Right atrium auricular region (tissue), 2 donors: ENCODE results near the gene IGSF9B. TPM values are rescaled to one million over a fixed set of nuclear protein-coding genes. Genes with fewer than 3 reads are reported as not detected.
A peak's percentile ranks its signal among the peaks of the same experiment; 100 is the strongest.

Experiments
- DNase-seq: peaks from one replicate; pipeline ENCODE4 v3.0.0-alpha.2; 2019; ENCODE audit warnings: low spot score
- H3K27ac ChIP-seq, 2 donors: fragments of 200-600 bp; sonication (generic); 1 replicate in 1 of 2; 2 replicates in 1 of 2; pipeline ENCODE4 v1.5.1; 2016 to 2019
- H3K27me3 ChIP-seq, 2 donors: fragments of 200-600 bp; sonication (generic); one replicate each; pipeline versions ENCODE4 v1.5.1 to v1.6.0; 2017 to 2019
- H3K36me3 ChIP-seq: fragments of 200-600 bp; sonication (generic); one replicate; pipeline ENCODE4 v1.5.1; 2016
- H3K4me1 ChIP-seq, 2 donors: fragments of 200-600 bp; sonication (generic); one replicate each; pipeline versions ENCODE4 v1.5.1 to v1.6.0; 2017 to 2019
- H3K4me3 ChIP-seq, 2 donors: fragments of 200-600 bp; sonication (generic); 1 replicate in 1 of 2; 2 replicates in 1 of 2; pipeline ENCODE4 v1.5.1; 2017 to 2019; ENCODE audit warnings: mild to moderate bottlenecking in 1 of 2, moderate library complexity in 1 of 2
- H3K9me3 ChIP-seq, 2 donors: fragments of 200-600 bp; sonication (generic); one replicate each; pipeline ENCODE4 v1.5.1; 2019
- CTCF ChIP-seq, 2 donors: fragments of 200-600 bp; sonication (generic); IDR thresholded peaks; one replicate each; pipeline ENCODE4 v1.5.1; 2019; ENCODE audit warnings: antibody characterized with exemption in 2 of 2
- total RNA-seq, 2 donors: library from RNA; depleted of rRNA; stranded (reverse); fragments of >200 nt; gene quantifications; one replicate each; pipeline ENCODE4 v1.1.0, GENCODE V29; 2016

The IGSF9B gene
- total RNA-seq, 2 donors from 2014 or later, result 17.2 to 32.1 TPM

- peaks cover 0 to 13% of the 10 kb centered on the region in 2 donors for H3K4me1 ChIP-seq
- DNase-seq, result no peak
- no peak overlapping the region for H3K4me3 ChIP-seq
- H3K27ac ChIP-seq, result no peak overlapping the region
- H3K9me3 ChIP-seq, result no peaks in the 10 kb centered on the region
- no peaks in the 10 kb centered on the region for H3K27me3 ChIP-seq
- no peak for TF ChIP-seq CTCF (IDR thresholded peaks at IDR 0.05)
- no peaks in the 10 kb centered on the region for H3K36me3 ChIP-seq
Measured at GRCh38 chr11:134001596-134001995, 44.8 kb upstream of the IGSF9B start.

GRCh38 chr11:134001088-134001487 lies 44.3 kb upstream of the IGSF9B start:
- Histone ChIP-seq H3K27me3 (no peaks in the 10 kb centered on the region), H3K9me3 (no peaks in the 10 kb centered on the region), H3K27ac (no peak overlapping the region), H3K4me3 (no peak overlapping the region), H3K36me3 (no peaks in the 10 kb centered on the region), H3K4me1 (peaks cover 0 to 13% of the 10 kb centered on the region in 2 donors)
- no peak for DNase-seq
- TF ChIP-seq CTCF (IDR thresholded peaks at IDR 0.05), result no peak

GRCh38 chr11:133999355-133999754 lies 42.6 kb upstream of the IGSF9B start:
- Histone ChIP-seq H3K4me3 (no peak overlapping the region), H3K27me3 (no peaks in the 10 kb centered on the region), H3K4me1 (peaks cover 0 to 4% of the 10 kb centered on the region in 2 donors), H3K36me3 (no peaks in the 10 kb centered on the region), H3K27ac (no peak overlapping the region), H3K9me3 (no peaks in the 10 kb centered on the region)
- DNase-seq, result no peak
- no peak for TF ChIP-seq CTCF (IDR thresholded peaks at IDR 0.05)

GRCh38 chr11:133997554-133997953 lies 40.8 kb upstream of the IGSF9B start:
- Histone ChIP-seq H3K36me3 (no peaks in the 10 kb centered on the region), H3K4me3 (no peak overlapping the region), H3K4me1 (no peaks in the 10 kb centered on the region), H3K27ac (no peak overlapping the region), H3K27me3 (no peaks in the 10 kb centered on the region), H3K9me3 (no peaks in the 10 kb centered on the region)
- TF ChIP-seq CTCF (IDR thresholded peaks at IDR 0.05), result no peak
- no peak for DNase-seq

- no peak for TF ChIP-seq CTCF (IDR thresholded peaks at IDR 0.05)
- Histone ChIP-seq H3K9me3 (no peaks in the 10 kb centered on the region), H3K4me1 (no peaks in the 10 kb centered on the region), H3K4me3 (no peak overlapping the region), H3K27ac (no peak overlapping the region), H3K27me3 (no peaks in the 10 kb centered on the region), H3K36me3 (no peaks in the 10 kb centered on the region)
- DNase-seq, result no peak
Measured at GRCh38 chr11:133996671-133997070, 39.9 kb upstream of the IGSF9B start.

GRCh38 chr11:133995066-133995465 lies 38.3 kb upstream of the IGSF9B start:
- Histone ChIP-seq H3K27ac (no peak overlapping the region), H3K9me3 (no peaks in the 10 kb centered on the region), H3K4me3 (no peak overlapping the region), H3K27me3 (no peaks in the 10 kb centered on the region), H3K36me3 (no peaks in the 10 kb centered on the region), H3K4me1 (peaks cover 0 to 4% of the 10 kb centered on the region in 2 donors)
- no peak for DNase-seq
- peak in 1 of 2 donors; percentile 15 for TF ChIP-seq CTCF (IDR thresholded peaks at IDR 0.05)
